K562 (cell line): ENCODE data around the gene RHBDD1. TPM values are rescaled to one million over a fixed set of nuclear protein-coding genes. Genes with fewer than 3 reads are reported as not detected.

Source experiments
- CREB3L1 ChIP-seq: fragments of 450-650 bp; IDR thresholded peaks from 2 replicates; pipeline ENCODE4 v1.6.1; 2014; ENCODE audit warnings: low read depth, mild to moderate bottlenecking, moderate library complexity, borderline replicate concordance
- HES1 ChIP-seq: fragments of 450-650 bp; IDR thresholded peaks from 2 replicates; pipeline ENCODE4 v1.6.1; 2016; ENCODE audit warnings: low read depth, mild to moderate bottlenecking, moderate library complexity
- NR3C1 ChIP-seq: sonication (generic); formaldehyde crosslinking; IDR thresholded peaks from 2 replicates; pipeline ENCODE4 v1.8.1; 2022; ENCODE audit warnings: missing genetic modification reagents
- RBM25 ChIP-seq: fragments of 200-400 bp; formaldehyde crosslinking; IDR thresholded peaks from 2 replicates; pipeline ENCODE4 v1.6.1; 2018; ENCODE audit warnings: low read length, low read depth, moderate library complexity; ENCODE audit not compliant: severe bottlenecking
- TEAD1 ChIP-seq, 2 experiments: fragments of 450-650 bp in 1 of 2; sonication (generic) in 1 of 2; formaldehyde crosslinking; IDR thresholded peaks; 2 replicates each; pipeline versions ENCODE4 v1.4.0 to v1.8.0; 2020 to 2022; ENCODE audit warnings: mild to moderate bottlenecking in 2 of 2, missing genetic modification reagents in 1 of 2
- TOE1 ChIP-seq, 2 experiments: fragments of 450-650 bp in 1 of 2; sonication (generic) in 1 of 2; formaldehyde crosslinking in 1 of 2; IDR thresholded peaks; 2 replicates each; pipeline versions ENCODE4 v1.7.1 to v1.8.0; 2016 to 2022; ENCODE audit warnings: borderline replicate concordance in 2 of 2, mild to moderate bottlenecking in 2 of 2, antibody characterized with exemption in 1 of 2, inconsistent platforms in 1 of 2, low read depth in 1 of 2, missing genetic modification reagents in 1 of 2, moderate library complexity in 1 of 2
- ZNF696 ChIP-seq: fragments of 250-450 bp; sonication (Bioruptor Pico); conservative IDR thresholded peaks from 2 replicates; pipeline ENCODE4 v1.4.0; 2020; ENCODE audit warnings: mild to moderate bottlenecking, moderate library complexity
- polyA plus RNA-seq, 8 experiments: library from polyadenylated mRNA; depleted of rRNA in 4 of 8; stranded (reverse) in 5 of 8; unstranded in 3 of 8; fragments of >200 nt; fragmentation: Nextera tagmentation in 2 of 8; fragmentation: Illumina TruSeq in 1 of 8; extraction: Ambion mirVana in 2 of 8; extraction: Trizol in 1 of 8; gene quantifications; 2 replicates each; pipeline versions ENCODE4 v1.2.1 to v1.2.3, GENCODE V29; 2011 to 2014; ENCODE audit warnings: inconsistent platforms in 1 of 8, missing spikeins in 1 of 8
- total RNA-seq, 7 experiments: library from RNA; depleted of rRNA in 6 of 7; stranded (reverse); fragments of >200 nt in 6 of 7; fragmentation: Illumina TruSeq in 2 of 7; extraction: Trizol in 2 of 7; gene quantifications; 2 replicates each; pipeline versions ENCODE4 v1.2.1 to v1.2.3, GENCODE V29; 2011 to 2021; ENCODE audit warnings: low replicate concordance in 1 of 7
- TF ChIP-seq, protein P1 (sequence below), 2 experiments: fragments of 450-650 bp; formaldehyde crosslinking in 1 of 2; IDR thresholded peaks; 2 replicates each; pipeline versions ENCODE4 v1.4.0 to v1.6.1; 2014 to 2020; ENCODE audit warnings: mild to moderate bottlenecking in 2 of 2, borderline replicate concordance in 1 of 2, low read depth in 1 of 2

RHBDD1 gene
- total and polyA plus RNA-seq, 9 of the 15 experiments (the other 6 are each of a cell fraction or from before 2014, with no cell fraction given) = 4.8 to 34.8 (median 15.6) TPM

GRCh38 chr2:226802573-226802972, 33.3 kb upstream of the RHBDD1 start (continued):
- TF ChIP-seq, protein P1, sequence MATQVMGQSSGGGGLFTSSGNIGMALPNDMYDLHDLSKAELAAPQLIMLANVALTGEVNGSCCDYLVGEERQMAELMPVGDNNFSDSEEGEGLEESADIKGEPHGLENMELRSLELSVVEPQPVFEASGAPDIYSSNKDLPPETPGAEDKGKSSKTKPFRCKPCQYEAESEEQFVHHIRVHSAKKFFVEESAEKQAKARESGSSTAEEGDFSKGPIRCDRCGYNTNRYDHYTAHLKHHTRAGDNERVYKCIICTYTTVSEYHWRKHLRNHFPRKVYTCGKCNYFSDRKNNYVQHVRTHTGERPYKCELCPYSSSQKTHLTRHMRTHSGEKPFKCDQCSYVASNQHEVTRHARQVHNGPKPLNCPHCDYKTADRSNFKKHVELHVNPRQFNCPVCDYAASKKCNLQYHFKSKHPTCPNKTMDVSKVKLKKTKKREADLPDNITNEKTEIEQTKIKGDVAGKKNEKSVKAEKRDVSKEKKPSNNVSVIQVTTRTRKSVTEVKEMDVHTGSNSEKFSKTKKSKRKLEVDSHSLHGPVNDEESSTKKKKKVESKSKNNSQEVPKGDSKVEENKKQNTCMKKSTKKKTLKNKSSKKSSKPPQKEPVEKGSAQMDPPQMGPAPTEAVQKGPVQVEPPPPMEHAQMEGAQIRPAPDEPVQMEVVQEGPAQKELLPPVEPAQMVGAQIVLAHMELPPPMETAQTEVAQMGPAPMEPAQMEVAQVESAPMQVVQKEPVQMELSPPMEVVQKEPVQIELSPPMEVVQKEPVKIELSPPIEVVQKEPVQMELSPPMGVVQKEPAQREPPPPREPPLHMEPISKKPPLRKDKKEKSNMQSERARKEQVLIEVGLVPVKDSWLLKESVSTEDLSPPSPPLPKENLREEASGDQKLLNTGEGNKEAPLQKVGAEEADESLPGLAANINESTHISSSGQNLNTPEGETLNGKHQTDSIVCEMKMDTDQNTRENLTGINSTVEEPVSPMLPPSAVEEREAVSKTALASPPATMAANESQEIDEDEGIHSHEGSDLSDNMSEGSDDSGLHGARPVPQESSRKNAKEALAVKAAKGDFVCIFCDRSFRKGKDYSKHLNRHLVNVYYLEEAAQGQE (IDR thresholded peaks at IDR 0.05; ENCODE audit: borderline replicate concordance) = peak; percentile 43; the same call in 1 of the 2 replicates
- TF ChIP-seq, protein P1 (CRISPR knock-in tag; IDR thresholded peaks at IDR 0.05; ENCODE audit: low read depth) = no peak
- no peak for TF ChIP-seq ZNF696 (CRISPR knock-in tag)
- no peak for TF ChIP-seq CREB3L1
- TF ChIP-seq RBM25 = no peak
- no peak for TF ChIP-seq NR3C1 (CRISPR knock-in tag)
- TF ChIP-seq TEAD1 (CRISPR knock-in tag; IDR thresholded peaks at IDR 0.05) = no peak
- TF ChIP-seq TOE1 (IDR thresholded peaks at IDR 0.05; ENCODE audit: borderline replicate concordance) = no peak
- TF ChIP-seq TOE1 (CRISPR knock-in tag; IDR thresholded peaks at IDR 0.05; ENCODE audit: borderline replicate concordance, low read depth) = no peak
- TF ChIP-seq HES1 = no peak
